Stimulated activated naive CD8-positive, alpha-beta T cell treated with anti-CD3 and anti-CD28 coated beads, Interleukin-15, amount 100 ng/mL, for 72 hours (primary cell): ENCODE results near the gene OLFML2A.
A peak's percentile ranks its signal among the peaks of the same experiment; 100 is the strongest.
"Not testable (repeated sequence)": the region's sequence is repeated elsewhere in the genome, so short reads cannot be mapped to it uniquely, and the experiment has no call there.

Experiments used
- ATAC-seq: fragments of 150-1000 bp; cut with Tn5 transposase; 2 replicates; pipeline ENCODE4 v1.10.0; 2021; ENCODE audit warnings: mild to moderate bottlenecking, moderate library complexity
- DNase-seq, 2 donors: peaks; one replicate each; pipeline ENCODE4 v3.0.0; 2021 to 2022
- H3K27ac Mint-ChIP-seq, 2 donors: one replicate each; pipeline ENCODE4 v1.8.0; 2022; ENCODE audit warnings: mild to moderate bottlenecking in 2 of 2, mixed read lengths in 2 of 2, moderate library complexity in 2 of 2
- H3K27me3 Mint-ChIP-seq: one replicate; pipeline ENCODE4 v1.8.0; 2022; ENCODE audit warnings: mixed read lengths
- H3K4me1 Mint-ChIP-seq: one replicate; pipeline ENCODE4 v1.8.0; 2022; ENCODE audit warnings: mild to moderate bottlenecking, mixed read lengths
- H3K4me3 Mint-ChIP-seq, 2 donors: one replicate each; pipeline ENCODE4 v1.8.0; 2022; ENCODE audit warnings: mild to moderate bottlenecking in 2 of 2, mixed read lengths in 2 of 2, moderate library complexity in 1 of 2
- H3K9me3 Mint-ChIP-seq, 2 donors: one replicate each; pipeline ENCODE4 v1.8.0; 2022; ENCODE audit warnings: mixed read lengths in 2 of 2

OLFML2A gene

GRCh38 chr9:124776954-124777648 is at the start of gene OLFML2A:
Gene OLFML2A (plus strand): TSS chr9:124777133. CDS start chr9:124777271, 138 bp downstream.
- no peaks in the 10 kb centered on the region for H3K9me3 Mint-ChIP-seq
- H3K4me3 Mint-ChIP-seq, result peak within 1 kb of the TSS; percentile 80 to 81
- H3K4me1 Mint-ChIP-seq, result peaks cover 35% of the 10 kb centered on the region
- peaks cover 88% of the 10 kb centered on the region for H3K27me3 Mint-ChIP-seq
- DNase-seq (peak in 1 of 2 donors; percentile 25), ATAC-seq (peak; percentile 37)
- no peak within 1 kb of the TSS for H3K27ac Mint-ChIP-seq

- DNase-seq (no peak), ATAC-seq (no peak)
- H3K27ac Mint-ChIP-seq, result no peak overlapping the region
- H3K27me3 Mint-ChIP-seq, result peaks cover 14% of the 10 kb centered on the region
- no peak overlapping the region for H3K4me3 Mint-ChIP-seq
- H3K4me1 Mint-ChIP-seq, result peaks cover 13% of the 10 kb centered on the region
- H3K9me3 Mint-ChIP-seq, result no peaks in the 10 kb centered on the region
Measured at GRCh38 chr9:124730772-124731171, 46.2 kb upstream of the OLFML2A start.

GRCh38 chr9:124733964-124734740 is 42.8 kb upstream of the OLFML2A start:
- peaks cover 13% of the 10 kb centered on the region for H3K4me1 Mint-ChIP-seq
- no peak overlapping the region for H3K4me3 Mint-ChIP-seq
- no peak overlapping the region for H3K27ac Mint-ChIP-seq
- peaks cover 18% of the 10 kb centered on the region for H3K27me3 Mint-ChIP-seq
- DNase-seq (no peak), ATAC-seq (no peak)
- H3K9me3 Mint-ChIP-seq, result no peaks in the 10 kb centered on the region

- not testable (repeated sequence) for H3K9me3 Mint-ChIP-seq, H3K27ac Mint-ChIP-seq, DNase-seq, ATAC-seq, H3K4me3 Mint-ChIP-seq
- Mint-ChIP-seq H3K27me3 (peaks cover 18% of the 10 kb centered on the region), H3K4me1 (peaks cover 13% of the 10 kb centered on the region)
Measured at GRCh38 chr9:124734741-124735083, 42.2 kb upstream of the OLFML2A start.

- H3K4me3 Mint-ChIP-seq, result no peak overlapping the region
- peaks cover 18% of the 10 kb centered on the region for H3K27me3 Mint-ChIP-seq
- no peaks in the 10 kb centered on the region for H3K9me3 Mint-ChIP-seq
- ATAC-seq (peak; percentile 69), DNase-seq (no peak)
- H3K4me1 Mint-ChIP-seq, result peaks cover 13% of the 10 kb centered on the region
- peak overlapping the region in 1 of 2 donors; percentile 28 for H3K27ac Mint-ChIP-seq
Measured at GRCh38 chr9:124735121-124735520, 41.8 kb upstream of the OLFML2A start.

- not testable (repeated sequence) for H3K27ac Mint-ChIP-seq, ATAC-seq, DNase-seq, H3K9me3 Mint-ChIP-seq, H3K4me3 Mint-ChIP-seq
- H3K4me1 Mint-ChIP-seq, result peaks cover 13% of the 10 kb centered on the region
- peaks cover 18% of the 10 kb centered on the region for H3K27me3 Mint-ChIP-seq
Measured at GRCh38 chr9:124738075-124738474, 38.9 kb upstream of the OLFML2A start.

- ATAC-seq (no peak), DNase-seq (no peak)
- Mint-ChIP-seq H3K27me3 (peaks cover 11% of the 10 kb centered on the region), H3K4me3 (no peak overlapping the region), H3K27ac (no peak overlapping the region), H3K9me3 (no peaks in the 10 kb centered on the region), H3K4me1 (peaks cover 13% of the 10 kb centered on the region)
Measured at GRCh38 chr9:124739360-124739759, 37.6 kb upstream of the OLFML2A start.

GRCh38 chr9:124741149-124741548 is 35.8 kb upstream of the OLFML2A start:
- no peak overlapping the region for H3K27ac Mint-ChIP-seq
- no peak for ATAC-seq
- no peaks in the 10 kb centered on the region for H3K4me1 Mint-ChIP-seq
- H3K27me3 Mint-ChIP-seq, result no peaks in the 10 kb centered on the region
- H3K4me3 Mint-ChIP-seq, result no peak overlapping the region
- DNase-seq, result no peak
- H3K9me3 Mint-ChIP-seq, result no peaks in the 10 kb centered on the region

- Mint-ChIP-seq H3K4me3 (no peak overlapping the region), H3K4me1 (no peaks in the 10 kb centered on the region), H3K27me3 (no peaks in the 10 kb centered on the region), H3K27ac (no peak overlapping the region), H3K9me3 (no peaks in the 10 kb centered on the region)
- DNase-seq, result no peak
- no peak for ATAC-seq
Measured at GRCh38 chr9:124741662-124742061, 35.3 kb upstream of the OLFML2A start.

GRCh38 chr9:124742940-124743339 is 34.0 kb upstream of the OLFML2A start:
- H3K27ac Mint-ChIP-seq, result no peak overlapping the region
- peaks cover 10% of the 10 kb centered on the region for H3K27me3 Mint-ChIP-seq
- no peak overlapping the region for H3K4me3 Mint-ChIP-seq
- H3K4me1 Mint-ChIP-seq, result no peaks in the 10 kb centered on the region
- DNase-seq (no peak), ATAC-seq (no peak)
- no peaks in the 10 kb centered on the region for H3K9me3 Mint-ChIP-seq

GRCh38 chr9:124743686-124744348 is 33.1 kb upstream of the OLFML2A start:
- Mint-ChIP-seq H3K27me3 (peaks cover 11% of the 10 kb centered on the region), H3K4me3 (no peak overlapping the region), H3K9me3 (no peaks in the 10 kb centered on the region), H3K4me1 (no peaks in the 10 kb centered on the region), H3K27ac (no peak overlapping the region)
- no peak for DNase-seq
- ATAC-seq, result no peak

GRCh38 chr9:124747065-124747464 is 29.9 kb upstream of the OLFML2A start:
- H3K27ac Mint-ChIP-seq, result no peak overlapping the region
- no peaks in the 10 kb centered on the region for H3K4me1 Mint-ChIP-seq
- ATAC-seq (no peak), DNase-seq (no peak)
- H3K9me3 Mint-ChIP-seq, result no peaks in the 10 kb centered on the region
- H3K27me3 Mint-ChIP-seq, result peaks cover 30% of the 10 kb centered on the region
- no peak overlapping the region for H3K4me3 Mint-ChIP-seq

- H3K4me3 Mint-ChIP-seq, result no peak overlapping the region
- DNase-seq, result no peak
- H3K9me3 Mint-ChIP-seq, result no peaks in the 10 kb centered on the region
- no peak for ATAC-seq
- no peak overlapping the region for H3K27ac Mint-ChIP-seq
- peaks cover 47% of the 10 kb centered on the region for H3K27me3 Mint-ChIP-seq
- H3K4me1 Mint-ChIP-seq, result no peaks in the 10 kb centered on the region
Measured at GRCh38 chr9:124749284-124749683, 27.6 kb upstream of the OLFML2A start.

- peaks cover 4% of the 10 kb centered on the region for H3K4me1 Mint-ChIP-seq
- ATAC-seq (no peak), DNase-seq (no peak)
- H3K27me3 Mint-ChIP-seq, result peaks cover 52% of the 10 kb centered on the region
- no peak overlapping the region for H3K4me3 Mint-ChIP-seq
- no peak overlapping the region for H3K27ac Mint-ChIP-seq
- no peaks in the 10 kb centered on the region for H3K9me3 Mint-ChIP-seq
Measured at GRCh38 chr9:124749781-124750180, 27.2 kb upstream of the OLFML2A start.

GRCh38 chr9:124752967-124753366 is 24.0 kb upstream of the OLFML2A start:
- ATAC-seq, result no peak

GRCh38 chr9:124754289-124754688 is 22.6 kb upstream of the OLFML2A start:
- Mint-ChIP-seq H3K9me3 (no peaks in the 10 kb centered on the region), H3K27ac (no peak overlapping the region), H3K4me1 (peaks cover 9% of the 10 kb centered on the region), H3K27me3 (peaks cover 85% of the 10 kb centered on the region), H3K4me3 (no peak overlapping the region)
- DNase-seq (no peak), ATAC-seq (no peak)

More at GRCh38 chr9:124752967-124753366, 24.0 kb upstream of the OLFML2A start:
- Mint-ChIP-seq H3K27ac (no peak overlapping the region), H3K27me3 (peaks cover 73% of the 10 kb centered on the region), H3K4me1 (peaks cover 9% of the 10 kb centered on the region), H3K9me3 (no peaks in the 10 kb centered on the region), H3K4me3 (no peak overlapping the region)
- DNase-seq, result no peak
